Suprapubic skin (tissue), 3 donors: ENCODE measurements around the gene LDLRAD4.

Source experiments
- CTCF ChIP-seq, 2 donors: fragments of 200-600 bp in 1 of 2; fragments of 450-650 bp in 1 of 2; sonication (generic) in 1 of 2; IDR thresholded peaks; one replicate each; pipeline ENCODE4 v1.5.1; 2016 to 2019; ENCODE audit warnings: antibody characterized with exemption in 2 of 2, mild to moderate bottlenecking in 1 of 2, moderate library complexity in 1 of 2
- EP300 ChIP-seq: sonication (generic); formaldehyde crosslinking; IDR thresholded peaks from one replicate; pipeline ENCODE4 v1.6.1; 2017; ENCODE audit warnings: antibody characterized with exemption
- POLR2A ChIP-seq, 2 donors: fragments of 450-650 bp; IDR thresholded peaks; one replicate each; pipeline ENCODE4 v1.6.1; 2017; ENCODE audit warnings: antibody characterized with exemption in 2 of 2, mild to moderate bottlenecking in 2 of 2, moderate library complexity in 2 of 2

DNA sequence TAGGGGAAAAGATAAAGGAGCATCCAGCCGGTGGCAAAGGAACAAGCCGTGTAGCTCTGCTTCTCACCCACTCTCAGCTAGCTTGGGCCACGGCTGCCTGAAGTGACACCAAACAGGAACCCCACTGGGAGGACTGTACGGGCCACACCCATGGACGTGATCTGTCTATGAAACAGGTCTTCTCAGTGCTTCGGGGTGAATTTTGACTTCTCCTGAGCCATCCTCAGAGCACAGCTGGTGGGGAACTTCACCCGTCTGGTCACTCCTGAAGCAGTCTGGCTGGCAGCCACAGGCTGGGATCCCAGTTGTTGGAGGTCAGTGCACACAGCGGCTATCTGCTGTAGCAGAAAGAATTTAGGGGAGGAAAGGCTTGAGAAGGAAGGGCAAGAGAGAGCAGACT lies 284.0 kb downstream of the LDLRAD4 start:
- no peak for TF ChIP-seq CTCF (IDR thresholded peaks at IDR 0.05)
- no peak for TF ChIP-seq EP300
- TF ChIP-seq POLR2A (IDR thresholded peaks at IDR 0.05), result no peak
